Upper lobe of left lung (tissue), 4 donors: ENCODE measurements around the gene TRIM31.

Experiments
- CTCF ChIP-seq, 6 experiments: fragments of 450-650 bp in 4 of 6; fragments of 200-600 bp in 2 of 6; sonication (generic) in 2 of 6; IDR thresholded peaks; one replicate each; pipeline ENCODE4 v1.5.1; 2016 to 2019; ENCODE audit warnings: antibody characterized with exemption in 6 of 6
- EP300 ChIP-seq, 4 donors: sonication (generic); formaldehyde crosslinking; IDR thresholded peaks; one replicate each; pipeline ENCODE4 v1.5.1; 2017; ENCODE audit warnings: antibody characterized with exemption in 4 of 4, control low read depth in 2 of 4
- POLR2A ChIP-seq, 4 donors: fragments of 450-650 bp; IDR thresholded peaks; one replicate each; pipeline ENCODE4 v1.5.1; 2016 to 2017; ENCODE audit warnings: antibody characterized with exemption in 4 of 4, mild to moderate bottlenecking in 2 of 4
- POLR2AphosphoS5 ChIP-seq, 2 donors: sonication (generic); formaldehyde crosslinking; IDR thresholded peaks; one replicate each; pipeline ENCODE4 v1.5.1; 2017; ENCODE audit warnings: antibody characterized with exemption in 2 of 2

GRCh38 chr6:30145818-30146217 is 32.9 kb upstream of the TRIM31 start:
- TF ChIP-seq POLR2AphosphoS5 (IDR thresholded peaks at IDR 0.05) (no peak), CTCF (IDR thresholded peaks at IDR 0.05) (no peak), EP300 (IDR thresholded peaks at IDR 0.05) (no peak), POLR2A (IDR thresholded peaks at IDR 0.05) (no peak)
